Limb (tissue), 2 donors: ENCODE data around the gene KRTAP13-1.

Experiments used
- DNase-seq, 2 donors: peaks; one replicate each; pipeline ENCODE4 v3.0.0-alpha.2; 2016; ENCODE audit errors: extremely low spot score in 2 of 2

Gene KRTAP13-1, protein sequence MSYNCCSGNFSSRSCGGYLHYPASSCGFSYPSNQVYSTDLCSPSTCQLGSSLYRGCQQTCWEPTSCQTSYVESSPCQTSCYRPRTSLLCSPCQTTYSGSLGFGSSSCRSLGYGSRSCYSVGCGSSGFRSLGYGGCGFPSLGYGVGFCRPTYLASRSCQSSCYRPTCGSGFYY

DNA sequence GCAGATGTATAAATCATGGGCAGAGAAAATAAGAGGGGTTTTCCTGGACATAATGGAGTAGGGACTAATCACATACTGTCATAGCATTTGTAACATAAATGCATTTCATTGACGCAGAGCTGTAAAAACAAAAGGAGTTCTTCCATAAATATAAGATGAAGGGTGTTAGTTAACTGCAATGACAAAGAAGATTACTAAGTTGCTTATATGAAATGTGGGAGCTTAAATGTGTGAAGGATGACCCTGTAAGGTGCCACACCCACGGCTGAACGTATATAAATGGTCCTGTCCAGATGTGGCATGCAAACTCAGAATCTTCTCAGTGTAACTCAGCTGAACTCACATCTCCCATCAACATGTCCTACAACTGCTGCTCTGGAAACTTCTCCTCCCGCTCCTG lies at the start of gene KRTAP13-1:
Gene KRTAP13-1 (plus strand): TSS at position 301 of the 400 bp plus-strand sequence. CDS start 56 bp downstream, at position 357.
- DNase-seq = no peak

DNA sequence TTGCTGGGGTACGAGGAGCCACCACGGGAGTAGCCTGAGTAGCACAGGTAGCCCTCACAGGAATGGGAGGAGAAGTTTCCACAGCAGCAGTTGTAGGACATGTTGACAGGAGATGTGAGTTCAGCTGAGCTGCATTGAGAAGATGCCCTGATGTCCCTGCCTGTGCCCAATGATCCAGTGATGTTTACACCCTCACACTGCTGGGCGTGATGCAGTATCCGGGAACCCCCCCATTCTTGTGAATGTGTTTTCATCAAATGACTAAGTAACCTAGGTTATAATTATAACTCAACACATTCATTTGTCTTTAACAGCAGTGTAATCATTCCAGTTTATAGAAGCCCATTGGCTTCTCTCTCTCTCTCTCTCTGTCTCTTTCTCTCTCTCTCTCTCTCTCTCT lies 47.3 kb upstream of the KRTAP13-1 start, which contains the start of gene KRTAP23-1:
Gene KRTAP23-1 (minus strand): TSS at position 101 of the 400 bp plus-strand sequence. CDS start 0 bp downstream, at position 101.
- no peak for DNase-seq

DNA sequence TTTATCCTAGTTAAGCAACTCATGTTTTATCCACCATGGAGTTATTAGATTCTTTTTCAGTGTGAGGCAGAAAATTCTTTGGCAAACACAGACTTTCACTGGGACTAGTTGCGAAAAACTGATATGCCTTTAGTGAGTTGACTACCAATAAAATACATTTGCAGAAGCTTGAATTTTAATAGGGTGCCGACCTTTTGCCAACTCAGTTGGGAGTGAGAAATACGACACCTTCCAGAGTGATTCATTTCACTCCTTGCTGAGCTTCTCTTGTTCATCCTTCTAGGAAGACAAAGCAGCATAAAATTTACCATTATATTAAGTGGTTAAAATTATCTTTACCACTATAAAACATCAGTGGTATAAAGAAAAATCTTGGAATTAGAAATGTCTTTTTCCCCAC lies 46.3 kb upstream of the KRTAP13-1 start:
- DNase-seq = no peak

DNA sequence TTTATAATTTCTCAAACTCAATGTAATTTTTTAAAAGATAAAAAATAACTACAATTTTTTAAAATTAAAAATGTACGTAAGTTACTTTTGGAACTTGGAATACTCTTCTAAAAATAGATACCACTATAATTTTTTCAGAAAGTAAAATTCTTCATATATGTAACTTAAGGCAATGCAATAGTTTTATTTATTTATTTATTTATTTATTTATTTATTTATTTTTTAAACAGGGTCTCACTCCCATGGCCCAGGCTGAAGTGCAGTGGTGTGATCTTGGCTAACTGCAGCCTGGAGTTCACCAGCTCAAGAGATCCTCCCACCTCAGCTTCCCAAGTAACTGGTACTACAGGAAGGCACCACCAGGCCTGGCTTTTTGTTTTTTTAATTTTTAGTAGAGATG lies 44.3 kb upstream of the KRTAP13-1 start:
- no peak for DNase-seq

DNA sequence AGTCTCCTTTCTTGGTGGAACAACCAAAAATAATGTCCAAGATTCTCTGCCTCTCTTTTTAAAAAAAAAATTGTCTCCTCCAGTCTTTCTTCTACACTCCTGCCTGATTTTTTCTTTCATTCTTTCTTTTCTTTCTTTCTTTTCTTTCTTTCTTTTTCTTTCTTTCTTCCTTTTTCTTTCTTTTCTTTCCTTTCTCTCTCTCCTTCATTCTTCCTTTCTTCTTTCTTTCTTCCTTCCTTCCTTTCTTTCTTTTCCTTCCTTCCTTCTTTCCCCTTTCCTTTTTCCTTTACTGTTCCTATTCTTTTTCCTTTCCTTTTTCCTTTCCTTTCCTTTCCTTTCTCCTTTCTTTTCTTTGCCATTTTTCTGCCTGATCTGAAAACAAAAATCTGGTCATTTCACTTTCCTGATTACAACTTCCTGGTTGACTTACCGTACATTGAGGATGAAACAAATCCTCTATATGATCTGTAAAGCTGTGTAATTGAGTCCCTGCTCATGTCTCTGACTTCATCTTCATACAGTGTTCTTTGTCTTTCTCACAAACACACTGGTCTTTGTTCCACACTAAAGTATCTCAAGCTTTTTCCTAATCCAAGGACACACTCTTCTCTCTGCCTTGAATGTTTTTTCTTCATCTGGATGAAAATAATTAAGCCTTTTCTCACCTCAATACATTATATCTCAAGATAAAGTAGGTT lies 41.4 kb upstream of the KRTAP13-1 start:
- DNase-seq = no peak

DNA sequence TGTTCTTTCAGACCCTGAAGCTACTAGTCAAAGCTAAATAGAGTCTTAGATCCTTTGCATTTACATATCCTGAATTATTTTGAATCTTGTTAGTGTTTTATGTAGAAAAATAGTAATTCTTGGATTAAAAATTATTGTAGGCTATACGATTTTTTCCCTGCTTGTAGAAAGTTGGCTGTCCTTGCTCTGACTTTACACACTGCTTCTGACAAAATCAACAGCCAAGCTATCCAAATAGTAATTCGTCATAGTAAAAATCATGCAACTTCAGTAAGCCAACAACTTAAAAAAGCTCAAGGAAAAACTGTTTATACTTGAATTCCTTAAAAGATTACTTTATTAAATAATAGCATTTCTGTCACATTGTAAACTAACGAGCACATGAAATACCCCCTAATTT lies 39.9 kb upstream of the KRTAP13-1 start:
- no peak for DNase-seq

DNA sequence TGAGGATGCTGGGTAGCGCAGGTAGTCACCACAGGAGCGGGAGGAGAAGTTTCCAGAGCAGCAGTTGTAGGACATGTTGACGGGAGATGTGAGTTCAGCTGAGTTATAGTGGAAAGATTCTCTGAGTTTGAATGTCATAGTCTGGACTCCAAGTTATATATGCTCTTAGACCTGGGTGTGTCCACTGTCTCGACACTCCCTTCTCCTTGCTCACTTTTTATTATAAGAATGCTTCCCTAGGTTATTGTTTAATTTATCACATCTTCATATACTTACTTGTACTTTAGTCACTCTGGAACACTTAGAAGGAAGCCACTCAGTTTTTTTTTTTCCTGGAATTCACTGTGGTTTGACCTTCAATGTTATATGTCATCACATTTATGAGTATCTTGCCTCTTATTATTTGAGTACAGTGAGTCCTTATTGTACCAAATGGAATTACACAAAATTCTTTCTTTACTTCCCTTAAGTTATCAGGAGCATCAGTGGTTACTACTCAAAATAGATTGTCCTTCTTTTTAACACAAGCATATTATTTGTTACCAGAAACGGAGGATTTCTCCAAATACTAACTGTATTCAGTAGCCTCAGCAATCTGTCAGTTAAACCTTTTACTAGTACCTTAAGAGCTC lies 23.6 kb upstream of the KRTAP13-1 start, which contains the start of gene KRTAP13-2:
Gene KRTAP13-2 (minus strand): TSS at position 133 of the 632 bp plus-strand sequence. CDS start 58 bp downstream, at position 75.
- DNase-seq = no peak

DNA sequence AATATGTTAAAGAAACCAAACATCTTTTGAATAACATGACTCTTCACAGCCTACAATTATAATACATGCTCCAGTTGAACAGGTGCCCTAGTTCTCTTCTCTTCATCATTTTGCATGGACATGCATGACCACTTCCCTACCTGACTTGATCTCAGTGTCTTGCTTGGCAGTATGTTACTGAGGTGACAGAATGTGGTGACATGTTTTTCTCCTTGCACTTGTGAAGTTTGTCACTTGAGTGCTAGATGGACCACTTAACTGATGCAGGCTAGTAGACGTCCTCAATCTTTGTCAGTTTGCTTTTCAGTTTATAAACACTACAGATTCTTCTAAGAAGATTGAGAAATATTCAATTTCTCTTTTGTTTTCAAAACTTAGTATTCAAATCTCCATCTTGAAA lies 13.6 kb upstream of the KRTAP13-1 start:
- DNase-seq = no peak

DNA sequence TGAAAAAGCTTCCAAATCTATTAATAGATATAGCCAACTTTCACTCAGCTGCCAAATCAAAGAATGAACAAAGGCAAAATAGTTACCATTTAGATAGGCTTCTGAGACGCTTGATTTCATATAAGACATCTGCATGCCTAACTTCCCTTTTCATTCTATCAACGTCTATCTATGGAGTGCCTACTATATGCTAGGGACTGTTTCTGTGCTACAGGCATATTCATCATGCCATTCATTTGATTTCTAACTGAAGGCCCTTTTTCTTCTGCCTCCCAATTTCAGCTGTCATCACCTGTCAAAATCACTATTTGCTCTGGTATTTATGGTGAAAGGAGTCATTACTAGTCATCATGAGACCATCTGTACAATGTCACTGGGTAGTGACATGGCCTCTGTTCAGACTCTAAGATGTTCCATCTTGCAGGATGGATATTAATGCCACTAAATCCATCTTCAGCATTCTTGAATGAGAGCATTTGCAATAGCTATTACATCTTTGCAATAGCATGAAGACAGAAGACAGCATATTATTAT lies 4.3 kb upstream of the KRTAP13-1 start:
- no peak for DNase-seq

DNA sequence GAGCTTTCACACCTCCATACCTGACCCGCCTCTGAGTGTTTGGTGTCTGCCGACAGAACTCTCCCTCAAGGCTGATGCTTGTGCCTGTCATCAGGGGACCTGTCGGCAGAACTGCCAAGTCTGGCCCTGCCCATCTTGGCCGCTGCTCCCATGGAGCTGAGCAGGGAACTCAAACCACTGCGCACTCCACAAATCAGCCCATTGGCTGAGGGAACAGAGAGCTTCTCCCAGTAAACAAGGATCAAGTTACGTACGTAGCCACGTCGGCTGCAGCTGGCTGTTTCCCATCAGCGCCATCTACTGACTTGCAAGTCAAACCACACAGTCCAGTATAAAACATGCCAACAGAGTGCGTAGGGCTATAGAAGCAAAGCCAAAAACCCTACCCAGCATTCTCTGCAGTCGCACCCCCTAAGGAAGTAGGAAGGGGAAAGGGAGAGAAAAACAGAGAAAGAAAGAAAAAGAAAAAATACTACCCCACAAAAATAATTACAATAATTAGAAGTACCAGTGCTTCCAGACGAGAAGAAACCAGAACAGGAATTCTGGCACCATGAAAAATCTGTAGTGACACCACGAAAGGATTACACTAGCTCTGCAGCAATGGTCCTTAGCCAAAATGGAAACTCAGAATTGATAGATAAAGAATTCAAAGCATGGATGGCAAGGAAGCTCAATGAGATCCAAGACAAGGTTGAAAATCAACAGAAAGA lies 13.1 kb downstream of the KRTAP13-1 start:
- DNase-seq = no peak

DNA sequence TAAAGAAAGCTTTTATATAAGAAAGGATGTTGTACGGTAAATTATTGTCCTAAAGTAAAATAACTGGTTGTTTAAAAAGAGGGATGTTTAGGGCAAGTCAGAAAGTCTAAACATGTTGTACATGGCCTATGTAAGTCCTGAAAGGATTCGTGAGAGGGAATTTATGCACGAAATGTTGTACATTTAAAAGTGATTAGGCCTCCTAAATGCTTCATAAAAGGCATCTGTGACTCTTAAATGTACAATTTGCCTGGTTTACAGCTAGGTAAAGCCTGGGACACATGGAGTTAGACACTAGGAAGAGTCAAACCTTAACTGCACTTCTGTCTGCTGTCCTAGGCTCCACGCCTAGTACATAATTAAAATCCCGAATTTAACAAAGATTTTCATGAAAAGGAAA lies 20.2 kb downstream of the KRTAP13-1 start:
- DNase-seq = no peak

DNA sequence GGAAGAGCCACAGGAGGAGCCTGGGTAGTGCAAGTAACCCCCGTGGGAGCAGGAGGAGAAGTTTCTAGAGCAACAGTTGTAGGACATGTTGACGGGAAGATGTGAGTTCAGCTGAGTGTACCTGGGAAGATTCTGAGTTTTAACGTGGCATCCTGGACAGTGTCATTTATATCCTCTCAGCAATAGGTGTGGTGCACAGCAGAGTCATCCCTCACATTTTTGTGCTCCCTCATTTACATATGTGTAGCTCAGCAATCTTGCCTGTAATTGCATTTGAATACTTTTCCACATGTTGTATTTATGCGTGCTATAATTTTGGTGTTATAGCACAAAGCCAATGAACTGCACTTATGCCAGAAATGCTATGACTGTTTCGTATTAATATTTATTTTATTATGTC lies 30.0 kb downstream of the KRTAP13-1 start, which contains the start of gene KRTAP13-3:
Gene KRTAP13-3 (minus strand): TSS at position 101 of the 400 bp plus-strand sequence. CDS start 14 bp downstream, at position 87.
- no peak for DNase-seq

DNA sequence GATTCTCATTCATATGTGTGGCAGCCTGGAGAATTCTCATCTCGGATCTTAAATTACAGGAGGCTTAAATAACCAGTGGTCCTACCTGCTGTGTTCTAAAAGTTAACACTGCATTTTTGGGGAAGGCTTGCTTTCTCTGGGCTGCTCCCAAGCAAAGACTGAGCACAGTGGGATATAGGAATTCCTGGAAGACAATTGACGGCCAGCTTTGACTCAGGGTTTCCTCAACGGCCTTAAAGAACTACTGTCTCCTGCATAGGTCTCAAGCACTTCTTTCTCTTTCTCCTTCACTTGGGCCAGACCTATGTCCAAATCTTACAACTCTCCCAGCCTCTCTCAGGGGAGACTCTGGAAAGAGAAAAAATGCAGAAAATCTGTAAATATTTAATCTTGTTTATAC lies 30.9 kb downstream of the KRTAP13-1 start:
- no peak for DNase-seq

DNA sequence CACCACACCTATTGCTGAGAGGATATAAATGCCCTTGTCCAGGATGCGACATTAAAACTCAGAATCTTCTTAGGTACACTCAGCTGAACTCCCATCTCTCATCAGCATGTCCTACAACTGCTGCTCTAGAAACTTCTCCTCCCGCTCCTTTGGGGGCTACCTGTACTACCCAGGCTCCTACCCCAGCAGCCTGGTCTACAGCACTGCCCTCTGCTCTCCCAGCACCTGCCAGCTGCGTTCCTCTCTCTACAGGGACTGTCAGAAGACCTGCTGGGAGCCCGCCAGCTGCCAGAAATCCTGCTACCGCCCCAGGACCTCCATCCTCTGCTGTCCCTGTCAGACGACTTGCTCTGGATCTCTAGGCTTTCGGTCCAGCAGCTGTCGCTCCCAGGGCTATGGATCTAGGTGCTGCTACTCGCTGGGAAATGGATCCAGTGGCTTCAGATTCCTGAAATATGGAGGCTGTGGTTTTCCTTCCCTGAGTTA lies 34.4 kb downstream of the KRTAP13-1 start, which contains the start of gene KRTAP13-4:
Gene KRTAP13-4 (plus strand): TSS at position 51 of the 486 bp plus-strand sequence. CDS start 56 bp downstream, at position 107.
- DNase-seq = no peak

DNA sequence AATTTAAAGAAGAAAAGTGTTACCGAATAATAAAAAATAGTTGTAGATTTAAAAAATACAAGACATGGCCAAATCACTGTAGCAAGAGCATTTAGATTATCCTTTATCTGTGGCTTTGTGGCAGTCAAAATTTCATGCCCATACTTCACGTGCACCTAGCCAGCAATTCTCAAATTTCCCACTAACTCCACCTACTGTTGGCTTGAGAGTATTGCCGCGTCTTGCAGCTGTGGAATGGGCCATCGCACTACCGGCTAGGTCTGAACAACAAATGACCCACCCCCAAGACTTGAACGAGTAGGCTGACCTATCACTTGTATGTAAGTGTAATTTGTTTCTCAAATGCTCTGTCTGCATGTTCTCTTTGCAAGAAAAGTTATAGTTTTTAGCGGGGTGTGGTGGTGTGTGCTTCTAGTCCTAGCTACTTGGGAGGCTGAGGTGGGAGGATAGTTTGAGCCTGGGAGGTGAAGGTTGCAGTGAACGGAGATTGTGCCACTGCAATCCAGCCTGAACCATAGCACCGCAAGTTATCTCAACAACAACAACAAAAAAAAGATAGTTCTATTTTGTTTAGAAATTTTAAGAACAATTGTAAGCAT lies 38.3 kb downstream of the KRTAP13-1 start:
- peak in 1 of 2 donors; percentile 15 for DNase-seq

DNA sequence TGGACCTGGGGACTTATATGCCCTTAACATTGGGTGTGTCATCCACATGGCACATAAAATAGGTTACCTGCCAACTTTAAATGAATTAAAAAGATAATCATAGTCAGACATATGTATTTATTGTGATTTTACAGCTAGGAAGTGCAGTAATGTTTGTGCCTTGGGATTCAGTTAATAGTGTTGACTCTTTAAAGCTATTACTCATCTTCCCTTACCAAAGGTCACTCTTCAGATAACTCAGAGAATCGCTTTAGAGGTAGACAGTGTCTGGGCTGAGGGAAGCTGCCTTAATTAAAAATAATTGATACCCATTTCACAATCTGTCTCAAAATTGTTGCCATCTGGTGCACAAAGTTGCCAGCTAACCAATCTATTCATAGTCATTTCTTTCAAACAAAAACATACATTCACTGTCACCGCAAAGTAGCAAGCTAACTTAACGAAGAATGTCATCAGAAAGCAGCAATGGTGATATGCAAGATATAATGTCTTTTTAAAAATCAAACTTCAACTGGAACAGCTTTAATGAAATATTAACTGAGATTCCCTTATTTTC lies 41.3 kb downstream of the KRTAP13-1 start:
- no peak for DNase-seq

DNA sequence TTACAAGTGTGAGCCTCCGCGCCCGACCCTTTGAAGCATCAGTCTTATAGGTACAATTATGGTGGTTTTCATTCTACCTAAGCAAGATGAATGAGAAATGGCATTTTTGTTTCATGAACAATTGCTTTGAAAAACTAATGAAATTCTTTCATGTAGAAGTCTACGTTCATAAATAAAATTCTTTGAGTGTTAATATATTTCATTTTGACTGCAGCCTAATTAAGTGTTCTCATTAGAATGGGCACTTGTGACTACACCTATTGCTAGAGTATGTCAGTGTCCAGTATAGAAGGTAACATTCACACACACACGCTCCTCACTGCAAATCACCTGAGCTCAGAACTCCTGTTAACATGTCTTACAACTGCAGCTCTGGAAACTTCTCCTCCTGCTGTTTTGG lies 44.1 kb downstream of the KRTAP13-1 start, which contains the start of gene KRTAP15-1:
Gene KRTAP15-1 (plus strand): TSS at position 301 of the 400 bp plus-strand sequence. CDS start 53 bp downstream, at position 354.
- no peak for DNase-seq

DNA sequence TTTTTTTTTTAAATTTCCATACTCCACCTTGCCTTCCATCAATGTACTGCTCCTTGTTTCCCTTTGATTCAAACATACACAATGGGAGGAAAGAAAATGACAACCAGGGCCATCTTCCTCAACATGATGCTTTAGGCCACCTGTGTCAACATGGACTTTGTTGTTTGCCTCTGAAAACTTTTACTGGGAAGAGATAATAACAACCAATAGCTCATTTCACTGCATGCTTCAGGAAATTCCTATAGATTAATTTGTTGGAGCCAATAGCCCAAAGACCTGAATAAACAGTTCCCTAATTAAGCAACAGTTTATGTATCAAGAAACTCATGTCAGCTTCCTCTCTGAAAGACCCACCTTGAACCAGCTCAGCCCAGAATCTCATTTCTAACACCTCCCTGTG lies 47.4 kb downstream of the KRTAP13-1 start:
- no peak for DNase-seq

DNA sequence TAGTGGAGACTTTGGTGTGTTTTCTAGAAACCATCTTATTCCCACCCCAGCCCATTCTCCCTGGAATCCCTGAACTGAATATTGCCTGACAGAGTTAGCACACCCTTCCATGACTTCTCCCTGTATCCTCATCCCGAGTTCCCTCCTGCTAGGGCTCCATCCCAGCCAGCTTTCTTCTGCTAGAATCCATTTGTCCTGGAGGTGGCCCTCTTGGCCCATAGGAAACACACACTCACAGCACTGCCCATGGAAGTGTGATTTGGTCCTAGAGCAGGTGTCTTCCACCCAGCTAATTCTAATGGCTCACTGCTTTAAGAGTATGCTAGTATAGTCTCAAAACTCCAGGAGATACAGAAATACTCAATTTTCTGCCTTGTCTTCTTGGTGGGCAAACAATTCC lies 48.4 kb downstream of the KRTAP13-1 start:
- DNase-seq = no peak
